Measurements from ENCODE around the gene CIDEB. TPM values are rescaled to one million over a fixed set of nuclear protein-coding genes. Genes with fewer than 3 reads are reported as not detected.

The CIDEB gene
- total and polyA plus RNA-seq, 2 of the 13 experiments (the other 11 are each of a cell fraction or from before 2014, with no cell fraction given), result 35.8 to 110 TPM

DNA sequence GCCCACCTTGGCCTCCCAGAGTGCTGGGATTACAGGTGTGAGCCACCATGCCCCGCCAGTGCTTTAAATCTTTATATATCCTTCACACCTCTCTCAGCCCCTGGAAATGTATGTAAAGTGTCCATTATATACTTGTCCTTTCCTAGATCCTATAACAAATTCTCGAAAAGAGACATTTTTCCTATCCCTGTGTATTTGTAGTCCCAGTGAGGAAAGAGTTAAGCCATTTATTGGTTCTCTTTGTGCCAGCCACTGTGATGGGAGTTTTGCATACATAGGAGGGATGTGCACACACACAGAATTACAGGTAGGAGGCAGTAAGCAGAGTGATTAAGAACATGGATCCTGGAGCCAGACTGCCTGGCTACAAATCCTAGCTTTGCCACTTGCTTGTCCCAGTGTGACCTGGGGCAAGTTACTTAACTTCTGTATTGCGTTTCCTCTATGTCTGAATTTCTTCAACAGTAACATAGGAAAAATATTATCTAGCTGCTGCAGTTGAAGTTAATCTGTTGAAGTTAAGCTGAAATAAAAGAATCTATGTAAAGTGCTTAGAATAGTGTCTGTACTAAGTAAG lies 34.3 kb downstream of the CIDEB start (continued):
- TF ChIP-seq ZBED4 (CRISPR knock-in tag; IDR thresholded peaks at IDR 0.05; ENCODE audit: borderline replicate concordance), result no peak
- TF ChIP-seq ZNF230 (CRISPR knock-in tag; IDR thresholded peaks at IDR 0.05), result 0 out of 2 replicates have a peak, but pooled peaks have one; percentile 65
- peak; percentile 44; the same call in 1 of the 2 replicates for TF ChIP-seq ZNF556 (CRISPR knock-in tag; IDR thresholded peaks at IDR 0.05; ENCODE audit: borderline replicate concordance)
- no peak for TF ChIP-seq U2AF1 (optimal IDR thresholded peaks at IDR 0.05; ENCODE audit: low read depth, low read length)
- TF ChIP-seq SALL1 (CRISPR knock-in tag; IDR thresholded peaks at IDR 0.05), result 0 out of 2 replicates have a peak, but pooled peaks have one; percentile 31
- TF ChIP-seq XBP1 (CRISPR knock-in tag; IDR thresholded peaks at IDR 0.05), result no peak
- no peak for TF ChIP-seq HDAC2 (CRISPR knock-in tag; IDR thresholded peaks at IDR 0.05)
- TF ChIP-seq WIZ (CRISPR knock-in tag; IDR thresholded peaks at IDR 0.05), result no peak
- TF ChIP-seq SSRP1 (CRISPR knock-in tag; IDR thresholded peaks at IDR 0.05), result no peak
- no peak for TF ChIP-seq ZNF790 (CRISPR knock-in tag; IDR thresholded peaks at IDR 0.05; ENCODE audit: borderline replicate concordance)
- TF ChIP-seq SCMH1 (CRISPR knock-in tag; IDR thresholded peaks at IDR 0.05; ENCODE audit: borderline replicate concordance), result no peak
- no peak for TF ChIP-seq EP300 (IDR thresholded peaks at IDR 0.05; ENCODE audit: low read depth in 2 of 2, low read length in 2 of 2)
- TF ChIP-seq EP300 (CRISPR knock-in tag; IDR thresholded peaks at IDR 0.05; ENCODE audit: borderline replicate concordance), result 0 out of 2 replicates have a peak, but pooled peaks have one; percentile 15
- no peak for TF ChIP-seq DMAP1 (CRISPR knock-in tag; IDR thresholded peaks at IDR 0.05)
- no peak for TF ChIP-seq ZNF605 (CRISPR knock-in tag; IDR thresholded peaks at IDR 0.05)
- no peak for TF ChIP-seq KDM3A (CRISPR knock-in tag; IDR thresholded peaks at IDR 0.05; ENCODE audit: low read depth)
- TF ChIP-seq ZNF432 (CRISPR knock-in tag; IDR thresholded peaks at IDR 0.05; ENCODE audit: borderline replicate concordance), result no peak
- TF ChIP-seq SRSF1 (optimal IDR thresholded peaks at IDR 0.05; ENCODE audit: low read depth, low read length), result no peak
- TF ChIP-seq EZH2 (conservative IDR thresholded peaks at IDR 0.05; ENCODE audit: low read depth, low read length), result no peak
- TF ChIP-seq ZNF24 (IDR thresholded peaks at IDR 0.05), result no peak
- no peak for TF ChIP-seq SATB2 (CRISPR knock-in tag; IDR thresholded peaks at IDR 0.05)
- 0 out of 2 replicates have a peak, but pooled peaks have one; percentile 44 for TF ChIP-seq ZMAT5 (CRISPR knock-in tag; IDR thresholded peaks at IDR 0.05; ENCODE audit: borderline replicate concordance, low read depth)
- no peak for TF ChIP-seq RFX1 (IDR thresholded peaks at IDR 0.05)
- TF ChIP-seq FUBP1 (CRISPR knock-in tag; IDR thresholded peaks at IDR 0.05; ENCODE audit: borderline replicate concordance), result 0 out of 2 replicates have a peak, but pooled peaks have one; percentile 59
- TF ChIP-seq, protein P1, sequence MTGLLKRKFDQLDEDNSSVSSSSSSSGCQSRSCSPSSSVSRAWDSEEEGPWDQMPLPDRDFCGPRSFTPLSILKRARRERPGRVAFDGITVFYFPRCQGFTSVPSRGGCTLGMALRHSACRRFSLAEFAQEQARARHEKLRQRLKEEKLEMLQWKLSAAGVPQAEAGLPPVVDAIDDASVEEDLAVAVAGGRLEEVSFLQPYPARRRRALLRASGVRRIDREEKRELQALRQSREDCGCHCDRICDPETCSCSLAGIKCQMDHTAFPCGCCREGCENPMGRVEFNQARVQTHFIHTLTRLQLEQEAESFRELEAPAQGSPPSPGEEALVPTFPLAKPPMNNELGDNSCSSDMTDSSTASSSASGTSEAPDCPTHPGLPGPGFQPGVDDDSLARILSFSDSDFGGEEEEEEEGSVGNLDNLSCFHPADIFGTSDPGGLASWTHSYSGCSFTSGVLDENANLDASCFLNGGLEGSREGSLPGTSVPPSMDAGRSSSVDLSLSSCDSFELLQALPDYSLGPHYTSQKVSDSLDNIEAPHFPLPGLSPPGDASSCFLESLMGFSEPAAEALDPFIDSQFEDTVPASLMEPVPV (CRISPR knock-in tag; IDR thresholded peaks at IDR 0.05), result no peak

Measured in HepG2 (cell line).